ENCODE data around the gene ANKMY1. TPM values are rescaled to one million over a fixed set of nuclear protein-coding genes. Genes with fewer than 3 reads are reported as not detected.

The ANKMY1 gene
- total and polyA plus RNA-seq, 2 donors (not counting 1 experiment from before 2014, with no cell fraction given): 51.7 to 72.1 TPM

GRCh38 chr2:240599141-240599583 is 41.4 kb upstream of the ANKMY1 start:
- 97% methylated on average over 11 of the region's 11 CpGs for WGBS (ENCODE audit: insufficient coverage)
- Histone ChIP-seq H2AFZ (ENCODE audit: insufficient read depth, low read depth, low read length, poor library complexity, severe bottlenecking) (no peak overlapping the region), H3K9ac (ENCODE audit: low read length) (no peak overlapping the region), H3K9me3 (ENCODE audit: control extremely low read depth in 1 of 3, control insufficient read depth in 2 of 3, insufficient read depth in 1 of 3, low read length in 2 of 3) (no peaks in the 10 kb centered on the region), H3K4me1 (ENCODE audit: control insufficient read depth in 2 of 2, insufficient read depth in 2 of 2, low read length in 2 of 2) (no peaks in the 10 kb centered on the region), H3K79me2 (ENCODE audit: control insufficient read depth, insufficient read depth, low read length) (peaks cover 6% of the 10 kb centered on the region), H3K4me3 (ENCODE audit: control extremely low read depth in 1 of 5, extremely low read depth in 1 of 5, insufficient read depth in 1 of 5, low read depth in 2 of 5, low read length in 4 of 5) (no peak overlapping the region), H3K27me3 (replicated peaks in 1 of 4; ENCODE audit: control extremely low read depth in 1 of 4, control insufficient read depth in 3 of 4, insufficient read depth in 4 of 4, low read length in 3 of 4) (no peaks in the 10 kb centered on the region), H4K20me1 (ENCODE audit: control insufficient read depth, insufficient read depth, low read length, poor library complexity, severe bottlenecking) (peaks cover 22% of the 10 kb centered on the region), H3K4me2 (replicated peaks; ENCODE audit: low read depth, low read length, poor library complexity, severe bottlenecking) (no peak overlapping the region), H3K36me3 (replicated peaks in 1 of 2; ENCODE audit: control extremely low read depth in 1 of 2, control insufficient read depth in 1 of 2, extremely low read depth in 1 of 2, insufficient read depth in 2 of 2, low read length in 1 of 2) (peaks cover 0 to 29% of the 10 kb centered on the region in 2 experiments), H3K27ac (ENCODE audit: low read length in 2 of 2) (no peak overlapping the region)
- no peak overlapping the region for H3K4me3 Mint-ChIP-seq
- ATAC-seq (ENCODE audit: low read depth) (no peak), DNase-seq (no peak)
- ChIA-PET POLR2A (no interaction called here), CTCF (no interaction called here)
- TF ChIP-seq CTCF (IDR thresholded peaks at IDR 0.05): no peak
- no peak for TF ChIP-seq EZH2 (IDR thresholded peaks at IDR 0.05; ENCODE audit: borderline replicate concordance, insufficient read depth, low read depth, low read length, poor library complexity, severe bottlenecking)
- H3K9me3 Mint-ChIP-seq (ENCODE audit: insufficient read depth): no peaks in the 10 kb centered on the region
- H3K27me3 Mint-ChIP-seq: no peaks in the 10 kb centered on the region
- no peaks in the 10 kb centered on the region for H3K4me1 Mint-ChIP-seq
- intact Hi-C loops (cut with micrococcal nuclease): no loop called here
- H3K27ac Mint-ChIP-seq: no peak overlapping the region

GRCh38 chr2:240598311-240598911 is 40.6 kb upstream of the ANKMY1 start:
- POLR2A ChIA-PET: no interaction called here
- CTCF ChIA-PET: no interaction called here
- Mint-ChIP-seq H3K27ac (no peak overlapping the region), H3K4me3 (no peak overlapping the region), H3K4me1 (no peaks in the 10 kb centered on the region), H3K27me3 (no peaks in the 10 kb centered on the region), H3K9me3 (ENCODE audit: insufficient read depth) (no peaks in the 10 kb centered on the region)
- DNase-seq (no peak), ATAC-seq (ENCODE audit: low read depth) (no peak)
- peaks cover 14% of the 10 kb centered on the region for H3K79me2 ChIP-seq (ENCODE audit: control insufficient read depth, insufficient read depth, low read length)
- H3K4me2 ChIP-seq (replicated peaks; ENCODE audit: low read depth, low read length, poor library complexity, severe bottlenecking): no peak overlapping the region
- H3K36me3 ChIP-seq (replicated peaks in 1 of 2; ENCODE audit: control extremely low read depth in 1 of 2, control insufficient read depth in 1 of 2, extremely low read depth in 1 of 2, insufficient read depth in 2 of 2, low read length in 1 of 2): peaks cover 0 to 29% of the 10 kb centered on the region in 2 experiments
- intact Hi-C loops (cut with micrococcal nuclease): no loop called here
- TF ChIP-seq CTCF (IDR thresholded peaks at IDR 0.05): no peak
- no peak for TF ChIP-seq EZH2 (IDR thresholded peaks at IDR 0.05; ENCODE audit: borderline replicate concordance, insufficient read depth, low read depth, low read length, poor library complexity, severe bottlenecking)
- H3K9ac ChIP-seq (ENCODE audit: low read length): no peak overlapping the region
- H4K20me1 ChIP-seq (ENCODE audit: control insufficient read depth, insufficient read depth, low read length, poor library complexity, severe bottlenecking): peaks cover 30% of the 10 kb centered on the region
- no peaks in the 10 kb centered on the region for H3K4me1 ChIP-seq (ENCODE audit: control insufficient read depth in 2 of 2, insufficient read depth in 2 of 2, low read length in 2 of 2)
- no peak overlapping the region for H3K4me3 ChIP-seq (ENCODE audit: control extremely low read depth in 1 of 5, extremely low read depth in 1 of 5, insufficient read depth in 1 of 5, low read depth in 2 of 5, low read length in 4 of 5)
- H3K27me3 ChIP-seq (replicated peaks in 1 of 4; ENCODE audit: control extremely low read depth in 1 of 4, control insufficient read depth in 3 of 4, insufficient read depth in 4 of 4, low read length in 3 of 4): no peaks in the 10 kb centered on the region
- H3K27ac ChIP-seq (ENCODE audit: low read length in 2 of 2): no peak overlapping the region
- WGBS (ENCODE audit: insufficient coverage): 97% methylated on average over 10 of the region's 17 CpGs
- no peaks in the 10 kb centered on the region for H3K9me3 ChIP-seq (ENCODE audit: control extremely low read depth in 1 of 3, control insufficient read depth in 2 of 3, insufficient read depth in 1 of 3, low read length in 2 of 3)
- H2AFZ ChIP-seq (ENCODE audit: insufficient read depth, low read depth, low read length, poor library complexity, severe bottlenecking): no peak overlapping the region
